Measurements from ENCODE around the gene DIP2C. TPM values are rescaled to one million over a fixed set of nuclear protein-coding genes. Genes with fewer than 3 reads are reported as not detected.
"Not testable (repeated sequence)": the region's sequence is repeated elsewhere in the genome, so short reads cannot be mapped to it uniquely, and the experiment has no call there.

Gene DIP2C
- total and polyA plus RNA-seq, 2 experiments from 2014 or later, result 9.1 to 15.8 TPM

GRCh38 chr10:395665-396064 is 293.8 kb downstream of the DIP2C start:
- Histone ChIP-seq H3K36me3 (no peaks in the 10 kb centered on the region), H3K27me3 (no peaks in the 10 kb centered on the region), H3K4me1 (ENCODE audit: low read depth) (no peaks in the 10 kb centered on the region), H3K4me3 (no peak overlapping the region), H3K27ac (no peak overlapping the region), H3K9me3 (ENCODE audit: low read depth) (no peaks in the 10 kb centered on the region)
- DNase-seq (ENCODE audit: low read depth in 1 of 2, low spot score in 1 of 2), result no peak
- TF ChIP-seq CTCF (IDR thresholded peaks at IDR 0.05; ENCODE audit: low read depth, low read length), result no peak

- not testable (repeated sequence) for H3K36me3 ChIP-seq; DNase-seq (ENCODE audit: low read depth in 1 of 2, low spot score in 1 of 2); H3K27me3 ChIP-seq; H3K4me3 ChIP-seq; H3K4me1 ChIP-seq (ENCODE audit: low read depth); H3K27ac ChIP-seq; H3K9me3 ChIP-seq (ENCODE audit: low read depth)
Measured at GRCh38 chr10:394439-395101, 294.9 kb downstream of the DIP2C start.

GRCh38 chr10:393787-394438 is 295.6 kb downstream of the DIP2C start:
- H3K27me3 ChIP-seq, result no peaks in the 10 kb centered on the region
- H3K4me3 ChIP-seq, result no peak overlapping the region
- no peak for TF ChIP-seq CTCF (IDR thresholded peaks at IDR 0.05; ENCODE audit: low read depth, low read length)
- no peak overlapping the region for H3K27ac ChIP-seq
- H3K9me3 ChIP-seq (ENCODE audit: low read depth), result no peaks in the 10 kb centered on the region
- peaks cover 4% of the 10 kb centered on the region for H3K36me3 ChIP-seq
- H3K4me1 ChIP-seq (ENCODE audit: low read depth), result no peaks in the 10 kb centered on the region
- DNase-seq (ENCODE audit: low read depth in 1 of 2, low spot score in 1 of 2), result no peak

- TF ChIP-seq CTCF (IDR thresholded peaks at IDR 0.05; ENCODE audit: low read depth, low read length), result no peak
- Histone ChIP-seq H3K27ac (no peak overlapping the region), H3K9me3 (ENCODE audit: low read depth) (no peaks in the 10 kb centered on the region), H3K4me3 (no peak overlapping the region), H3K27me3 (no peaks in the 10 kb centered on the region), H3K4me1 (ENCODE audit: low read depth) (no peaks in the 10 kb centered on the region), H3K36me3 (peaks cover 4% of the 10 kb centered on the region)
- no peak for DNase-seq (ENCODE audit: low read depth in 1 of 2, low spot score in 1 of 2)
Measured at GRCh38 chr10:393106-393745, 296.2 kb downstream of the DIP2C start.

- no peaks in the 10 kb centered on the region for H3K9me3 ChIP-seq (ENCODE audit: low read depth)
- no peaks in the 10 kb centered on the region for H3K27me3 ChIP-seq
- no peak overlapping the region for H3K4me3 ChIP-seq
- TF ChIP-seq CTCF (IDR thresholded peaks at IDR 0.05; ENCODE audit: low read depth, low read length), result no peak
- no peak overlapping the region for H3K27ac ChIP-seq
- H3K36me3 ChIP-seq, result peaks cover 4% of the 10 kb centered on the region
- H3K4me1 ChIP-seq (ENCODE audit: low read depth), result no peaks in the 10 kb centered on the region
- DNase-seq (ENCODE audit: low read depth in 1 of 2, low spot score in 1 of 2), result no peak
Measured at GRCh38 chr10:392705-393037, 296.8 kb downstream of the DIP2C start.
